GM12875 (cell line): ENCODE measurements around the gene CRHR2.

Source experiments
- H3K4me3 ChIP-seq: one replicate; pipeline ENCODE4 v1.5.1; 2011; ENCODE audit warnings: low read depth, low read length, control low read depth
- TF ChIP-seq, protein P1 (sequence below): IDR thresholded peaks from 2 replicates; pipeline ENCODE4 v1.5.1; 2011; ENCODE audit warnings: low read depth, mild to moderate bottlenecking, control low read depth, inconsistent platforms, low read length, moderate library complexity, borderline replicate concordance; ENCODE audit not compliant: insufficient read depth

CRHR2 gene

DNA sequence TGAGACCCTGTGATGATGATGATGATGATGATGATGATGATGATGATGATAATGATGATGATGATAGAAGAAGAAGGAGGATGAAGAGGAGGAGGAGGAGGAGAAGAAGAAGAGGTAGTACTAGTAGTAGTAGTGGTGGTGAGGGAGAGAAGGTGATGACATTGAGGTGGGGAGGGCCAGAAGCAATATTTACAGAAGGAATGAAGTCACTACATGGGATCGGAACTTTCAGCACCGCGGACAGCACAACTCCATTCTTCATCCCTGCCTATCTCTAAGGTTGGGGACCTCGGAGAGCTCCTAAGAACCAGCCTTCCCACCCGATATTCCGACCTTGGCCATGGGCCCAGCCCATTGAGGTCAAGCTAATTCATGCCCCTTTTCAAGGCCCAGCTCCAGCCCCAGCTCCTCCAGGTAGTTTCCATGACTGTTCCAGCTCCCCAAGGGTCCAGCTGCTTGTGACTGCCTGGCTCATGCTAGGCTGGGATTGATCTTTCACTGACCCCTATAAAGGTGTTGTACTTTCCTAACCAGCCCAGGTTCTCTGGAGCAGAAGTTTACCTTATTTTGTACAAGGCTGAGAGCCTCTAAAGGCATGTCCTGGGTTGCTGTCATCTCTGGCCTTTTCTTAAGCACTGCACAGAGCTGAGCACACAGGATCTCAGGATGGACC, 10.3 kb downstream of the CRHR2 start:
- no peak overlapping the region for H3K4me3 ChIP-seq
- TF ChIP-seq, protein P1, sequence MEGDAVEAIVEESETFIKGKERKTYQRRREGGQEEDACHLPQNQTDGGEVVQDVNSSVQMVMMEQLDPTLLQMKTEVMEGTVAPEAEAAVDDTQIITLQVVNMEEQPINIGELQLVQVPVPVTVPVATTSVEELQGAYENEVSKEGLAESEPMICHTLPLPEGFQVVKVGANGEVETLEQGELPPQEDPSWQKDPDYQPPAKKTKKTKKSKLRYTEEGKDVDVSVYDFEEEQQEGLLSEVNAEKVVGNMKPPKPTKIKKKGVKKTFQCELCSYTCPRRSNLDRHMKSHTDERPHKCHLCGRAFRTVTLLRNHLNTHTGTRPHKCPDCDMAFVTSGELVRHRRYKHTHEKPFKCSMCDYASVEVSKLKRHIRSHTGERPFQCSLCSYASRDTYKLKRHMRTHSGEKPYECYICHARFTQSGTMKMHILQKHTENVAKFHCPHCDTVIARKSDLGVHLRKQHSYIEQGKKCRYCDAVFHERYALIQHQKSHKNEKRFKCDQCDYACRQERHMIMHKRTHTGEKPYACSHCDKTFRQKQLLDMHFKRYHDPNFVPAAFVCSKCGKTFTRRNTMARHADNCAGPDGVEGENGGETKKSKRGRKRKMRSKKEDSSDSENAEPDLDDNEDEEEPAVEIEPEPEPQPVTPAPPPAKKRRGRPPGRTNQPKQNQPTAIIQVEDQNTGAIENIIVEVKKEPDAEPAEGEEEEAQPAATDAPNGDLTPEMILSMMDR = no peak

DNA sequence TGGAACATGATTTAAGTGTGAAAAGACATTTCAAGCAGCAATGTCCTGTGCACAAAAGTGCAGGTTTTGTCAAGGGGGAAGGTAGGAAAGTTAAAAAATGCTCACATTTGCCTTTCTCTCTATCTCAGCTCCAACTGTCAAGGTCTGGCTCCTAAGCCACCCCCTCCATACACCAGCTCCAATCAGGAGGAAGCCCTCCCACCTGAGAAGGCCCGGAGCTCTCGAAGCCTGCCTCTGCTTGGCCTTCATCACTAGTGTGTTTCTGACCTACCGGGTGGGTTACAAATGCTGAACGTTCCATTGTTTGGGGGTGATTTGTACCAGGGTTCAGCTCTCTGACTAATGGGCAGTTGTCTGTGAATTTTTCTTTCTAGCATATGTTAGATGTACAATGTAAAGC, 14.2 kb downstream of the CRHR2 start:
- TF ChIP-seq, protein P1 = no peak
- no peak overlapping the region for H3K4me3 ChIP-seq

DNA sequence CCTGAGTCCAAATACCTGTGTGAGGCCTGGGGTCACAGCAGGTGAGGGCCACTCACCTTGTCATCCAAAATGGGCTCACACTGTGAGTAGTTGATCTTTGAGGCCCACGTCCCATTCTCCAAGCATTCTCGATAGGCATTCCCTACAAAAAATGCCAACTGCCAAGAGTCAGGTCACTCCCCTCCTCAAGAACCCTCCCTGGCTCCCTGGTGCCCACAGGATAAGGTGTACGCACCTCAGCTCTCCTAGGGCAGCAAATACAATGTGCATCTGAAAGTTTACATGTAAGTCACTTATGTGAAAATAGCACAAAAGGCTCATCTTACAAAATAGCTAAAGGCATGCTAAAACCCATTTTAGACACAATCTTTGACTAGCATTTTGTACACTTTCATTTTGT, 15.1 kb downstream of the CRHR2 start:
- TF ChIP-seq, protein P1 = no peak
- H3K4me3 ChIP-seq = no peak overlapping the region

DNA sequence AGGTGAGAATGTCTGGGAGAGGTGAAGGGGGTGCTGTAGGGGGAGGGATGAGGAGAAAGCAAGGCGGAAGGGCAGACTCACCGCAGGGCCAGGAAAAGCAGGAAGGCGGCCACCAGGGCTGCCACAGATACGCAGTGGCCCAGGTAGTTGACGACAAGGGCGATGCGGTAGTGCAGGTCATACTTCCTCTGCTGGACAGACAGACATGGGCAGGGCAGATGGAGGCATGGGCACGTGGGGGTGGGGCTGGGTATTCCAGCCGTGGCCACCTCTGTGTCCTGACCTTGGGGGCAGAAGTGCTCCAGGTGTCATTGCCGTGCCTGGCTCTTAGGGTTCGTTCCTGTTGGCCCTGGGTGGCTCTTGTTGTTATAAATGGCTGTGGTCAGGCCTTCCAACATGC, 16.8 kb downstream of the CRHR2 start:
- H3K4me3 ChIP-seq = no peak overlapping the region
- TF ChIP-seq, protein P1 = no peak

DNA sequence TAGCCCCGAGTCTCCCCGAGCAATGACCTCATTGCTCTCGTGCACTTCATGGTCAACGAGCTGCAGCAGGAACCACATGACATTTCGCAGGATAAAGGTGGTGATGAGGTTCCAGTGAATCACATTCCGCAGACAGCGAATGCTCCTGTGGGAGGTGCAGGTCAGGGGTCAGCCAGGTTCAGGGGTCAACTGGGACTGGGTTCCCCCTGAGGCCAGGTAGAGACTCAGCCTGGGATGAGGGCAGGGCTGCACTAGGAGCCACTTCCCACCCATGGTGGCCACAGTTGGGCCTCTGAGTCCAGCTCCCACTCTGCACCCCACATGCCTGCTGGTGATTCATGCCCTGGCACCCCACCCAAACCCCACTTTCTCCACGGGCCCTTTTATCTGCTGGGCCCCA, 17.2 kb downstream of the CRHR2 start:
- TF ChIP-seq, protein P1 = no peak
- no peak overlapping the region for H3K4me3 ChIP-seq

DNA sequence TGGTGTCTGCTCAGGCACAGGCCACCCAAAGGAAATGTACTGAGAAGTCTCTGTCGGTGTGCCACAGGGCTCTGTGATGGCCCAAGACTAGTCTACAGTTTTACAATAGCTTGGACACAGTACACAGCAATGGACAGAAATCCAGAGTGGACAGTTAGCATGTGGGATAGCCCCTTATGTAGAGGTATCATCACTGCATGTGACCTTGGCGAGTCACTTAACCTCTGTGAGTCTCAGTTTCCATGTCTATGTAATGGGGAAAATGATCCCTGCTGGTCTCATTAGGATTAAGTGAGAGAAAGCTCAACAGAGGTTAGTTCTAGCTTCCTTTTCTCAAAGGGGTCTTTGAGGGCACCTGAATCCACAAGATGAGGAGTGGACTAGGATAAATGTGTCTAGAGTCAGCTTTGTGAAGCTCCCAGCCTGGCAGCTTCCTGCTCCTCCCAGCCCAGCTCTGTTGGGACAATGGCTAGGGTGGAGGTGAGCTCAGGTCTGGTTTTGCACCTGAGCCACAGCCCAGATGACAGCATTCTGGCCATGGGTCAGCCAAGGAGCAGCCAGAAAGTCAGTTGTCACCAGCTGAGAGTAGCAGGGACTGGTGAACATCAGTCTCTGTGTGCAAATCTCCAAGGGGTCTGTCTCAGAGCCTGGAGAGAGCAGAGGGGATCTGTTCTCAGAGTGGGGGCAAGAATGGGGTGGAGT, 17.9 kb downstream of the CRHR2 start:
- TF ChIP-seq, protein P1 = no peak
- no peak overlapping the region for H3K4me3 ChIP-seq

DNA sequence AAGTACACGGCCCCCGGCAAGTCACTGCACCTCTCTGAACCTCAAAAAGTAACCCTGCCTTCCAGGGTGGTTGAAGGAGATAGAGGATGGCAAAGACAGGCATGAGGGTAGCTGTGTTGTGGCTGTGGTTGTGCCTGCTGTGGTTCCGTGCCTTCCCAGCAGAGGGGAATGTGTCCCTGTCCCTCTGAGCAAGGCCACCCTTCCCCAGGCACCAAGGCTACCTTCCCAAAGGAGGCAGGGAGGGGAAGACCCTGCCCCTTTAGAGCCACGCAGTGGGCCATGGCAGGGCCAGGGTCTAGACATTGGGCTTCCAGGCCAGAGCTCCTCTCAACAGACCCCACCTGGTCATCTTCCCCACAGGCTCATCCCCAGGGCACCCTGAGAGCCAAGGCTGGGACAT, 18.8 kb downstream of the CRHR2 start:
- TF ChIP-seq, protein P1 = no peak

More for the DNA sequence above, 18.8 kb downstream of the CRHR2 start:
- H3K4me3 ChIP-seq = no peak overlapping the region
